ENCODE results near the gene F2RL1.
A peak's percentile ranks its signal among the peaks of the same experiment; 100 is the strongest.

The F2RL1 gene

DNA sequence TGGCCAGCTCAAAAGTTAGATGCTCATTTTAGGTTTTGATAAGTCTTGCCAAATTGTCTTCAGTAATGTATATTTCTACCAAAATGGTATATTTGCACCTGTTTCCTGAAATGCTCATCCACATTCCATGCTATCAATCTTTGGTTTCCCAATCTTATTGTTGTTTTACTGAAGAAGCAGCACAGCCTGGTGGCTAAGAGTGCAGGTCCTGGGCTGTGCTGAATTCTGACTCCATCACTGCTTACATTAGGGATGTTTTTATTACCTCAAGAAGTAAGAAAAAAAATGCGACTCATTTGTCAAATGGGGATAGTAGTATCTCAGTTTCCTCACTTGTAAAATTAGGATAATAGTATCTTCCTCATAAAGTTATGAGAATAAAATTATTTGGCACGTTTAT lies 17.4 kb downstream of the F2RL1 start:
- TF ChIP-seq L3MBTL2 (conservative IDR thresholded peaks at IDR 0.05) (no peak), FOXK2 (IDR thresholded peaks at IDR 0.05) (no peak)
- DNase-seq (ENCODE audit: extremely low spot score): no peak
- POLR2A ChIA-PET: no interaction called here
- CTCF ChIA-PET: no interaction called here

- TF ChIP-seq SUZ12 (IDR thresholded peaks at IDR 0.05) (no peak), ZNF384 (IDR thresholded peaks at IDR 0.05) (0 out of 2 replicates have a peak, but pooled peaks have one; percentile 36)
Measured at GRCh38 chr5:76836585-76836984, 17.8 kb downstream of the F2RL1 start.

GRCh38 chr5:76838481-76839261 lies 19.8 kb downstream of the F2RL1 start:
- TF ChIP-seq CTBP1 (IDR thresholded peaks at IDR 0.05; ENCODE audit: borderline replicate concordance) (no peak), ELF4 (IDR thresholded peaks at IDR 0.05) (no peak), HDGF (IDR thresholded peaks at IDR 0.05; ENCODE audit: borderline replicate concordance) (no peak), NFRKB (IDR thresholded peaks at IDR 0.05) (no peak), L3MBTL2 (conservative IDR thresholded peaks at IDR 0.05) (no peak)
- ChIA-PET POLR2A (no interaction called here), CTCF (no interaction called here)
- DNase-seq (ENCODE audit: extremely low spot score): no peak

More at GRCh38 chr5:76836585-76836984, 17.8 kb downstream of the F2RL1 start:
- no peak for DNase-seq (ENCODE audit: extremely low spot score)
- CTCF ChIA-PET: no interaction called here
- POLR2A ChIA-PET: no interaction called here

DNA sequence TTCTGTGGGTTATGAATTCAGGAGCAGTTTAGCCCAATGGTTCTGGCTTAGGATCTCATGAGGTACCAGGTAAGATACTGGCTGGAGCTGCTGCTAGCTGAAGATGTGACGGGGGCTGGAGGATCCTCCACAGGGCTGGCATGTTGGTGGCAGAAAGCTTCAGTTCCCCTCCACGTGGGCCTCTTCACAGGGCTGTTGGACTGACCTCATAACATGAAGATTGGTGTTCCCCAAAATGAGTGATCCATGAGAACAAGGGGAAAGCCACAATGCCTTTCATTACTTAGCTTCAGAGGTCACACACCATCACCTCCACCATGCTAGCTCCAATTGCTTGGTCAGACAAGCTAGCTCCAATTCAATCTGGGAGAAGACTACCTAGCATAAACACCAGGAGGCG lies 22.5 kb downstream of the F2RL1 start:
- no peak for TF ChIP-seq NFRKB (IDR thresholded peaks at IDR 0.05)
- CTCF ChIA-PET: no interaction called here
- no peak for DNase-seq (ENCODE audit: extremely low spot score)
- POLR2A ChIA-PET: interaction anchor here (1.4 kb wide), 1 partner anchor 22 kb away, joined by 3 read pairs; no protein-coding TSS in a partner anchor

GRCh38 chr5:76845890-76846289 lies 27.1 kb downstream of the F2RL1 start:
- no peak for DNase-seq (ENCODE audit: extremely low spot score)
- no peak for TF ChIP-seq CTBP1 (IDR thresholded peaks at IDR 0.05; ENCODE audit: borderline replicate concordance)
- TF ChIP-seq TARDBP (IDR thresholded peaks at IDR 0.05): no peak
- TF ChIP-seq FOXM1 (IDR thresholded peaks at IDR 0.05; ENCODE audit: borderline replicate concordance): no peak
- no peak for TF ChIP-seq ARNT (IDR thresholded peaks at IDR 0.05)
- TF ChIP-seq ELF4 (IDR thresholded peaks at IDR 0.05): no peak
- no peak for TF ChIP-seq BHLHE40 (IDR thresholded peaks at IDR 0.05; ENCODE audit: borderline replicate concordance)
- TF ChIP-seq FOXA1 (IDR thresholded peaks at IDR 0.05): no peak
- TF ChIP-seq, protein P1, sequence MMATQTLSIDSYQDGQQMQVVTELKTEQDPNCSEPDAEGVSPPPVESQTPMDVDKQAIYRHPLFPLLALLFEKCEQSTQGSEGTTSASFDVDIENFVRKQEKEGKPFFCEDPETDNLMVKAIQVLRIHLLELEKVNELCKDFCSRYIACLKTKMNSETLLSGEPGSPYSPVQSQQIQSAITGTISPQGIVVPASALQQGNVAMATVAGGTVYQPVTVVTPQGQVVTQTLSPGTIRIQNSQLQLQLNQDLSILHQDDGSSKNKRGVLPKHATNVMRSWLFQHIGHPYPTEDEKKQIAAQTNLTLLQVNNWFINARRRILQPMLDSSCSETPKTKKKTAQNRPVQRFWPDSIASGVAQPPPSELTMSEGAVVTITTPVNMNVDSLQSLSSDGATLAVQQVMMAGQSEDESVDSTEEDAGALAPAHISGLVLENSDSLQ (IDR thresholded peaks at IDR 0.05): no peak
- no peak for TF ChIP-seq NFRKB (IDR thresholded peaks at IDR 0.05)
- TF ChIP-seq L3MBTL2 (conservative IDR thresholded peaks at IDR 0.05): no peak
- TF ChIP-seq LEF1 (IDR thresholded peaks at IDR 0.05; ENCODE audit: borderline replicate concordance): no peak
- no peak for TF ChIP-seq SUZ12 (IDR thresholded peaks at IDR 0.05)
- TF ChIP-seq FOXK2 (IDR thresholded peaks at IDR 0.05): no peak
- no peak for TF ChIP-seq SP1 (IDR thresholded peaks at IDR 0.05)
- TF ChIP-seq ZNF384 (IDR thresholded peaks at IDR 0.05): no peak
- ChIA-PET POLR2A (interaction anchor here (0.7 kb wide), 1 partner anchor 17 kb away, joined by 3 read pairs; no protein-coding TSS in a partner anchor), CTCF (no interaction called here)

DNA sequence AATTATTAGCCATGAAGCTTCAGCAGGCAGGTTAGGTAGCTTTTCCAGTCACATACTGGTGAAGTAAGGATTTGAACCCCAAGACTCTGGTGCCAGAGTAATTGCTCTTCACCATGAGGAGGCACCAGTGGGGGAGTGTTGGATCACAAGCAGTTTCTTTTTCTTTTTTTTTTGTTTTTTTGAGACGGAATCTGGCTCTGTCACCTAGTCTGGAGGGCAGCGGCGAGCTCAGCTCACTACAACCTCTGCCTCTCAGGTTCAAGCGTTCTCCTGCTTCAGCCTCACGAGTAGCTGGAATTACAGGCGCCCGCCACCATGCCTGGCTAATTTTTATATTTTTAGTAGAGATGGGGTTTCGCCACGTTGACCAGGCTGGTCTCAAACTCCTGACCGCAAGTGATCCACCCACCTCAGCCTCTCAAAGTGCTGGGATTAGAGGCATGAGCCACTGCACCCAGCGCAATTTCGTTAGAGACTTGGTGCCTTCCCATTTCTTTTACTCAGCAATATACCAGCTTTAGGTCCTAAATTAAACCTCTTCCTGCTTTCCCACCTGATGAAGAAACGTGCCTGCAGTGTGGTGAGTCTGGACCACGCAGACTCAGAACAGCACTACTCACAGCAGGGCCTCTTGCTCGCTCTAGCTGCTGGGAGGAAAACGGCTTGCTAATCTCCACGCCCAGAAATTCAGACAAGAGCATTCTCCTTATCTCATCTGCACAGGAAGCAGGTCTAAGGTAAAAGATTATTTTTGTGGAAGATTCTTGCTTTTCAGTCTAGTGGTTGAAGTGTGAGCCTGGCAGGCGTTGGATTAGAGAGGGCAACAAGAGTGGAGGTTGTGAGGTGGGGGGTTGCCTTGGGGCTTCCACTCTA lies 30.8 kb downstream of the F2RL1 start, which contains the start of gene S100Z:
TSS of gene S100Z (plus strand) at position 596 of the 873 bp plus-strand sequence. CDS start 25,346 bp downstream, outside the sequence.
- CTCF ChIA-PET: interaction anchor here (0.6 to 0.7 kb wide), 2 partner anchors 74 to 966 kb away, joined by 3 to 8 read pairs; no protein-coding TSS in a partner anchor
- TF ChIP-seq BHLHE40 (IDR thresholded peaks at IDR 0.05; ENCODE audit: borderline replicate concordance): no peak
- no peak for DNase-seq (ENCODE audit: extremely low spot score)
- POLR2A ChIA-PET: interaction anchor here (1.1 kb wide), 1 partner anchor 180 kb away, joined by 3 read pairs; the partner anchor contains the start of gene AGGF1

DNA sequence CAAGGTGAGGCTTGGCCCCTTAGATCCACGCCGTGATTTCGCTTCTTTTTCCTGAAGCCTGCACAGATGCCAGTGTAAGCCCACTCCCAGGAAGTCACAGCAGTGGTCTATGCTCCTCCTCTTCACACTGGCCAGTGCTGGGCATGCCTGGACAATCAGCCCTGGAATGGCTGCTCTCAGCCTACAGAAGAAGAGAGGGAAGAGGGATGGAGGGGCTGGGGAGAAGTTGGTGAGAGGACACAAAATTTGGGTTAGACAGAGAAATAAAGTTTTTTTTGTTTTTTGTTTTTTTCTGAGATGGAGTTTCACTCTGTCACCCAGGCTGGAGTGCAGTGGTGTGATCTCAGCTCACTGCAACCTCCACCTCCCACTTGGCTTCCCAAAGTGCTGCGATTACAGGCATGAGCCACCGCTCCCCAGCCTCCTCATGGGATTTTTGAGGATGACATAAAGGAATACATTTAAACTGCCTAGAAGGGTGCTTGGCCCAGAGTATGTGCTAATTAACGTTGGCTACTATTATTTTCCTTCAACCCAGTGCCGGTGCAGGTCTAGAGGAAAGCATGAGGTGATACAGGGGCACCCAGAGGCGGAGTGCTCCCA lies 31.8 kb downstream of the F2RL1 start:
- TF ChIP-seq FOXM1 (IDR thresholded peaks at IDR 0.05; ENCODE audit: borderline replicate concordance) (no peak), HDGF (IDR thresholded peaks at IDR 0.05; ENCODE audit: borderline replicate concordance) (no peak), BHLHE40 (IDR thresholded peaks at IDR 0.05; ENCODE audit: borderline replicate concordance) (no peak), ELF4 (IDR thresholded peaks at IDR 0.05) (no peak), SP1 (IDR thresholded peaks at IDR 0.05) (no peak), CTBP1 (IDR thresholded peaks at IDR 0.05; ENCODE audit: borderline replicate concordance) (no peak), ZNF384 (IDR thresholded peaks at IDR 0.05) (no peak), SUZ12 (IDR thresholded peaks at IDR 0.05) (no peak), FOXA1 (IDR thresholded peaks at IDR 0.05) (no peak), NFRKB (IDR thresholded peaks at IDR 0.05) (no peak), L3MBTL2 (conservative IDR thresholded peaks at IDR 0.05) (no peak), ARNT (IDR thresholded peaks at IDR 0.05) (no peak), LEF1 (IDR thresholded peaks at IDR 0.05; ENCODE audit: borderline replicate concordance) (no peak), TARDBP (IDR thresholded peaks at IDR 0.05) (no peak), FOXK2 (IDR thresholded peaks at IDR 0.05) (no peak)
- TF ChIP-seq, protein P1 (IDR thresholded peaks at IDR 0.05): no peak
- CTCF ChIA-PET: no interaction called here
- POLR2A ChIA-PET: interaction anchor here (1.1 kb wide), 1 partner anchor 179 kb away, joined by 3 read pairs; the partner anchor contains the start of gene AGGF1
- DNase-seq (ENCODE audit: extremely low spot score): no peak
